Stimulated activated CD8-positive, alpha-beta memory T cell treated with anti-CD3 and anti-CD28 coated beads, Interleukin-12 subunit alpha, Interleukin-12 subunit beta, amount 100 ng/mL, for 24 hours (primary cell): ENCODE results near the gene ASPN.
"Not testable (repeated sequence)": the region's sequence is repeated elsewhere in the genome, so short reads cannot be mapped to it uniquely, and the experiment has no call there.

ENCODE experiments used
- DNase-seq: peaks from one replicate; pipeline ENCODE4 v3.0.0-alpha.2; 2020; ENCODE audit errors: extremely low read depth

Gene ASPN

DNA sequence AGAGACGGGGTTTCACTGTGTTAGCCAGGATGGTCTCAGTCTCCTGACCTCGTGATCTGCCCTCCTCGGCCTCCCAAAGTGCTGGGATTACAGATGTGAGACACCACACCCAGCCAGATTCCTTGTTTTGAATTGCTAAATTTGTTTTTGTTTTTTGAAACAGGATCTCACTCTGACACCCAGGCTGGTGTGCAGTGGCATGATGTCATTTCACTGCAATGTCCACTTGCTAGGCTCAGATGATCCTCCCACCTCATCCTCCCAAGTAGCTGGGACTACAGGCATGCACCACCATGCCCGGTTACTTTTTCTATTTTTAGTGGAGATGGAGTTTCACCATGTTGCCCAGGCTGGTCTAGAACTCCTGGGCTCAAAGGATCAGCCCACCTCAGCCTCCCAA, 71.1 kb downstream of the ASPN start:
- not testable (repeated sequence) for DNase-seq

- DNase-seq = no peak
Measured at GRCh38 chr9:92408747-92409478, 73.4 kb downstream of the ASPN start.

- DNase-seq = no peak
Measured at GRCh38 chr9:92407818-92408217, 74.5 kb downstream of the ASPN start.

DNA sequence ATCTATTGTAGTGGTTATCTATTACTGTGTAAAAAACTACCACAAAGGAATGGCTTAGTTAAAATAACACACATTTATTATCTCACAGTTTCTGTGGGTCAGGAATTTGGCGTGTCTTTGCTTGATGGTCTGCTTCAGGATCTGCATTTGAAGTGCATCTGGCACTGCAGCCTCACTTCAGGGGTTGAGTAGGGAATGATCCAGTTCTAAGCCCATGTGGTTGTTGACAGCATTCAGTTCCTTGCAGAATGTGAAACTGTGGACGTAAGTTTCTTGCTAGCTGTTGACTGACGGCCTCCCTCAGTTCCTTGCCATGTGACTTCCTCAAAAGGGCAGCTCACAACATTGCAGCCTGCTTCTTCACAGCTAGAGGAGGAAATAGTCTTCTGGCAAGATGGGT, 75.8 kb downstream of the ASPN start:
- DNase-seq = no peak
